Mucosa of stomach (tissue), 1 donor: ENCODE results near the gene DMTF1.
"Not testable (repeated sequence)": the region's sequence is repeated elsewhere in the genome, so short reads cannot be mapped to it uniquely, and the experiment has no call there.

Experiments
- H3K27me3 ChIP-seq: one replicate; pipeline ENCODE4 v1.7.0; 2013; ENCODE audit warnings: mild to moderate bottlenecking, low read length; ENCODE audit not compliant: control insufficient read depth, insufficient read depth
- H3K36me3 ChIP-seq: one replicate; pipeline ENCODE4 v1.7.0; 2013; ENCODE audit warnings: low read length; ENCODE audit not compliant: control insufficient read depth, insufficient read depth
- H3K4me1 ChIP-seq: one replicate; pipeline ENCODE4 v1.7.0; 2013; ENCODE audit warnings: mild to moderate bottlenecking, low read length; ENCODE audit not compliant: control insufficient read depth, insufficient read depth
- H3K4me3 ChIP-seq: one replicate; pipeline ENCODE4 v1.7.0; 2013; ENCODE audit warnings: low read length
- H3K9ac ChIP-seq: one replicate; pipeline ENCODE4 v1.7.0; 2013; ENCODE audit warnings: mild to moderate bottlenecking, low read length, moderate library complexity
- H3K9me3 ChIP-seq: one replicate; pipeline ENCODE4 v1.7.0; 2013; ENCODE audit warnings: mild to moderate bottlenecking, low read length, moderate library complexity; ENCODE audit not compliant: control insufficient read depth
- donor health status: Pancreatic carcinoma.

The DMTF1 gene, protein sequence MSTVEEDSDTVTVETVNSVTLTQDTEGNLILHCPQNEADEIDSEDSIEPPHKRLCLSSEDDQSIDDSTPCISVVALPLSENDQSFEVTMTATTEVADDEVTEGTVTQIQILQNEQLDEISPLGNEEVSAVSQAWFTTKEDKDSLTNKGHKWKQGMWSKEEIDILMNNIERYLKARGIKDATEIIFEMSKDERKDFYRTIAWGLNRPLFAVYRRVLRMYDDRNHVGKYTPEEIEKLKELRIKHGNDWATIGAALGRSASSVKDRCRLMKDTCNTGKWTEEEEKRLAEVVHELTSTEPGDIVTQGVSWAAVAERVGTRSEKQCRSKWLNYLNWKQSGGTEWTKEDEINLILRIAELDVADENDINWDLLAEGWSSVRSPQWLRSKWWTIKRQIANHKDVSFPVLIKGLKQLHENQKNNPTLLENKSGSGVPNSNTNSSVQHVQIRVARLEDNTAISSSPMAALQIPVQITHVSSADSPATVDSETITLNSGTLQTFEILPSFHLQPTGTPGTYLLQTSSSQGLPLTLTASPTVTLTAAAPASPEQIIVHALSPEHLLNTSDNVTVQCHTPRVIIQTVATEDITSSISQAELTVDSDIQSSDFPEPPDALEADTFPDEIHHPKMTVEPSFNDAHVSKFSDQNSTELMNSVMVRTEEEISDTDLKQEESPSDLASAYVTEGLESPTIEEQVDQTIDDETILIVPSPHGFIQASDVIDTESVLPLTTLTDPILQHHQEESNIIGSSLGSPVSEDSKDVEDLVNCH

DNA sequence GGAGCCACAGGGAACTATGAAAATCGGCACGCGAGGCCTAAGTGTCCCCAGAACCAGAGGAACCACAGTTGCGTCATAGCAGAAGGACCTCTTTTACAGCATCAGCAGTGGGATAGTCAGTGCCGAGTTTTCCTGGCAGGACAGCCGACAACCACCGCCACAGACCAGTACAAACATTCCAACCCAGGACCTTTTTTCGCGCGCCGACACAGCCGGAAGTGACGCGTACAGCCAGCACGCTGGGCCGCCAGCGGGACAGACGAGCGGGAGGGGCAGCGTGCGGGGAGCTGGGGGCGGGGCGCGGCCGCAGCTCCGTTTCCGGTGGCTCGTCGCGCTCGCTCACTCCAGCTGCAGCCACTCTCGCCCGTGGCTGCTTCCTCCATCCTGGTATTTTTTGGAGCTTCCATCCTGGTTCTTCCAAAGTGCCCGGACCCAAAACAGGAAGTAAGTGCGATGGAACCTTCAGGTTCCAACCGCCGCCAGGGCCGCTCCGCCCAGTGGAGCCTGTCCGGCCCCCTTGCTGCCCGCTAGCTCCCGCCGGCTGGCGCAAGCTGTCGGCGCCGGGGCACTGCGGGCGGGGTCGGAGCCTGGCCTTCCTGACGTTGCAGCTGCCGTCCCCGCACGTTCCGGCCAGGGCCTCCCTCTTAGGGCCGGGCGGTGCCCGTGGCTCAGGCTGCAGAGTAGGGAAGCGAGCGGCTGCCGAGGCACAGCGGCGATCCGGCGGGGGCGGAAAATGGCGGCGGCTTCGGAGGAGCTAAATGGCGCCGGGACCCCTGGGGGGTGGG lies at the start of gene DMTF1:
TSS of gene DMTF1 (plus strand) at position 342 of the 785 bp plus-strand sequence. CDS start 12,489 bp downstream, outside the sequence.
- Histone ChIP-seq H3K9ac (peak within 1 kb of the TSS; percentile 97), H3K36me3 (no peaks in the 10 kb centered on the region), H3K9me3 (no peaks in the 10 kb centered on the region), H3K4me3 (peak within 1 kb of the TSS; percentile 92), H3K27me3 (no peaks in the 10 kb centered on the region), H3K4me1 (peaks cover 6% of the 10 kb centered on the region)

DNA sequence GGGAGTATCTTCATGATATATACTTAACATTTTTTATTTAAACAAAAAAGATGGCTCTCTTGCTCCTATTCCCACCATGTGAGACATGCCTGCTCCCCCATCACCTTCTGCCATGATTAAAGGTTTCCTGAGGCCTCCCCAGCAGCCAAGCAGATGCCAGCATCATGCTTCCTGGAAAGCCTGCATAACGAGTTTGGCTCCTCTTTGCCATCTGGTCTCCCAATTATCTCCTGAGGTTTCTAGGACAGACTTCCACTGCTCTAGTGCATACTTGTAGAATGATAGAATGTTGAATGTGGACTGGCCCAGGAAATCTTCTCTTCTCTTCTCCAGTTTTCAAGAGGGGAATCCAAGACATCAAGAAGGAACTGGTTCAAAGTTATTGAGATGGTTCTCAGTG lies 46.9 kb upstream of the DMTF1 start:
- no peaks in the 10 kb centered on the region for H3K9me3 ChIP-seq
- no peaks in the 10 kb centered on the region for H3K27me3 ChIP-seq
- no peaks in the 10 kb centered on the region for H3K36me3 ChIP-seq
- no peaks in the 10 kb centered on the region for H3K4me1 ChIP-seq
- H3K9ac ChIP-seq: no peak overlapping the region
- no peak overlapping the region for H3K4me3 ChIP-seq

DNA sequence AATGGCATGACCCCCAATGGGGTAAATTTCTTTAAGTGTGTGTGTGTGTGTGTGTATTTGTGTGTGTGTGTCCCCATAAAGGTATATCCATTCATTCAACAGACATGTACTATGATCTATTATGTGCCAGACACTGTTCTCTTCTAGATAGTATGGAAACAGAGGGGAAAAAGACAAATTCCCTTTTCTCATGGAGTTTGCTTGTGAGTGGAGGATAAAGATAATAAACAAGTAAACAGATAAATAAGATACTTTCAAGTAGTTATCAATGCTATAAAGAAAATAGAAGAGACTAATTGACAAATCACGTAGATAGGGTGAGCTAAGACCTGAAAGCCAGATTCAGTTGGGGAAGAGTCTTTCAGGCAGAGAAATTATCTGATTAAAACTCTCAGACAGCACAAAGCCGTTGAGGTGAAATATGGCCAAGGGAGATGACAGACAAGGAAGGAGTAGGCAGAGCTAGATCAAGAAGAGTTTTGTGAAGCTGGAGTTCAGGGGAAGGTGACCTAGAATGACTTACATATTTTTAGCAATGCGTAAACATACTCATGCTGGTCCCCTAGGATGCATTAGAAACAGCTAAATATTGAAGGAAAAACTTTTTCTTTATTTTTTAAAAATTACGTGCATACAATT lies 45.2 kb upstream of the DMTF1 start:
- Histone ChIP-seq H3K27me3 (no peaks in the 10 kb centered on the region), H3K9ac (no peak overlapping the region)

DNA sequence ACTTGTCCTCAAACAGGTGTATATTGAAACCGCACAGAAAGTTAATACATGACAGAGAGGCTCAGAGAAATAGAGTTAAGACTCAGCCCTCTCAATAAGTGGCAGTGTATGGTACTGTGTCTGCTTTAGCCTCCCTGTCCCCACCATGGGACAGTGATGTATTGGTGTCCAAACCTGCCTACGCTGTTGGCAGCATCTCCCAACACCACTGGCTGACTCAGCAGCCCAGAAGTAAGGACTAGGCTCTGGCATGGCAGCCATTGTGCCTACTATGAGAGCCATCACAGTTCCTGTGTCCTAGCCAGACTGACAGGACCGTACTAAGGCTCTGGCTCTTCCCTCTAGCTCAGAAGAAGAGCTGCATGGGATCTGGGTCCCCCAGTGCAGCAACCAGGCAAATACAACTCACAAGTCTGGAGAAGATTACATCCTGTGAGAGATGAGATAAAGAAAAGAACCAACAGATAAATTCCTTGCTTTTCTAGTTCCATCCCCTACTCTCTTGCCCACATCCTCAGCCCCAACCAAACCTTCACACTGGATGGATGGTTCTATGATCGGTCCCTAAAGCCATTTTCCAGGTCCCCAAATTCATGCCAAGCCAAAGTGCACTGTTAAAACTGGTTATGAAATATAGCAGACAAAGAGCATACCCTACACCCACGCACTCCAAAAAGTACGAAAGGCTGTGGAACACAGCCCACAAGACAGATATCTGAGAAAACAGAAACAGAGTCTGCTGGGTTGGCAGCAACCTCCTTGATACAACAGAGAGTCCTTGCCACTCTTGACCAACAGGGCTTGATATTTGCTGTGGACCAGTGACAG lies 44.1 kb upstream of the DMTF1 start:
- no peak overlapping the region for H3K9ac ChIP-seq
- H3K36me3 ChIP-seq: no peaks in the 10 kb centered on the region
- no peak overlapping the region for H3K4me3 ChIP-seq
- H3K27me3 ChIP-seq: no peaks in the 10 kb centered on the region
- H3K4me1 ChIP-seq: no peaks in the 10 kb centered on the region
- H3K9me3 ChIP-seq: no peaks in the 10 kb centered on the region

More for the DNA sequence above, 45.2 kb upstream of the DMTF1 start:
- Histone ChIP-seq H3K9me3 (no peaks in the 10 kb centered on the region), H3K4me3 (no peak overlapping the region), H3K4me1 (no peaks in the 10 kb centered on the region), H3K36me3 (no peaks in the 10 kb centered on the region)

DNA sequence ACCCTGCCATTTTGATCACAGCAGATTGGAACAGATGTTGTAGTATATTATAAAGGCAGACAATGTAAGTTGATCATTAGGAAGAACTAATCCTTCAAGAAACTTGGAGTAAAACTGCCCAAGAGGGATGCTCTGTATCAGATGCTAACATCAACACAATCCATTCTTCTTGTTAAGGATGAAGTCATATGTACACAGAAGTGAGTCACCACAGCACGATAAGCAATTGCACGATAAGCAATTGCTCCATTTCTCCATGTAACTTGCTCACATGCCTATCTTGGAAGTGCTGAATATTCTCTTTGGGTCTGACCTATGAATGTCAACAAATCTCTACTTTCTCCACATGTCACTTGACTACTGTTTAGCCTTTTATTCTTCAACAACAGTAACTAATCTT lies 41.5 kb upstream of the DMTF1 start:
- H3K4me3 ChIP-seq: no peak overlapping the region
- H3K27me3 ChIP-seq: no peaks in the 10 kb centered on the region
- H3K9ac ChIP-seq: no peak overlapping the region
- H3K36me3 ChIP-seq: no peaks in the 10 kb centered on the region
- H3K4me1 ChIP-seq: no peaks in the 10 kb centered on the region
- no peaks in the 10 kb centered on the region for H3K9me3 ChIP-seq

DNA sequence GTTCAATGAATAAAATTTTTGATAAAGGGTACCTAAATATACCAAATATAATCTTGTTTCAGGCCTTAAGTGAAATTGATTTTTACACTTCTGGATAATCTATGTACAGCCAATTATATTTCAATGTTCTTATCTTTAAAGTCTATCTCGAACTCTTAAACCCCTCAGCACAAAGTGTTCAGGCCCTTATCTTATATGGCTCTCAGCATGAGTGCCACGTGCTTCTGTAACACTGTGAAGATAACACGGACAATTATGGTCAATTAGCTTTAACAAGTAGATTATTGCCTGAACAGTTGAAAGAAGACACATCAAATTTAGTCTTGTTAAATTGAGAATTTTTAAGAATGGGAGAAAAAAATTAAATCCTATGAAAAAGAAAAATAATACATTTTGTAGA lies 40.4 kb upstream of the DMTF1 start:
- Histone ChIP-seq H3K36me3 (no peaks in the 10 kb centered on the region), H3K27me3 (no peaks in the 10 kb centered on the region), H3K4me1 (no peaks in the 10 kb centered on the region), H3K4me3 (no peak overlapping the region), H3K9me3 (no peaks in the 10 kb centered on the region), H3K9ac (no peak overlapping the region)

DNA sequence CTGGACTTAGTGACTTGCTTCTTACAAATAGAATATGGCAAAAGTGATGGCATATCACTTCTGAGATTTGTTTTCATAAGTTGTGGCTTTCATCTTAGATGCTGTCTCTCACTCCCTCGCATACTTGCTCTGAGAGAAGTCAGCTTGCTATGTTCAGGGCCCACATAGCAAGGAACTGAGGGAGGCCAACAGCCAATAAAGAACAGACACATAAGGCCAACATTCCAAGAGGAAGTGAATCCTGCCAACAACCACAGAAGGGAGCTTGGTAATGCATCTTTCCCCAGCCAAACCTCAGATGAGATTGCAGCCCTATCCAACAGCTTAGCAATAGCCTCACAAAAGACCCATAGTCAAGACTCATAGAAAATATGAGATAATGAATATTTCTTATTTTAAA lies 39.2 kb upstream of the DMTF1 start:
- H3K27me3 ChIP-seq: no peaks in the 10 kb centered on the region
- H3K36me3 ChIP-seq: no peaks in the 10 kb centered on the region
- no peak overlapping the region for H3K4me3 ChIP-seq
- no peaks in the 10 kb centered on the region for H3K4me1 ChIP-seq
- H3K9ac ChIP-seq: no peak overlapping the region
- H3K9me3 ChIP-seq: no peaks in the 10 kb centered on the region

DNA sequence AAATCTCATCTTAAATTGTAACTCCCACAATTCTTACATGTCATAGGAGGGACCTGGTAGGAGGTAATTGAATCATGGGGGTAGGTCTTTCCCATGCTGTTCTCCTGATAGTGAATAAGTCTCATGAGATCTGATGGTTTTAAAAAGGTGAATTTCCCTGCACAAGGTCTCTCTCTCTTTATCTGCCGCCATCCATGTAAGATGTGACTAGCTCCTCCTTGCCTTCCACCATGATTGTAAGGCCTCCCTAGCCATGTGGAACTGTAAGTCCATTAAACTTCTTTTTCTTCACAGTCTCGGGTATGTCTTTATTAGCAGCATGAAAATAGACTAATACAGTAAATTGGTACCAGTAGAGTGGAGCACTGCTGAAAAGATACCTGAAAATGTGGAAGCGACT lies 38.3 kb upstream of the DMTF1 start:
- H3K9me3 ChIP-seq, H3K36me3 ChIP-seq, H3K4me3 ChIP-seq, H3K9ac ChIP-seq, H3K27me3 ChIP-seq, H3K4me1 ChIP-seq: not testable (repeated sequence)

DNA sequence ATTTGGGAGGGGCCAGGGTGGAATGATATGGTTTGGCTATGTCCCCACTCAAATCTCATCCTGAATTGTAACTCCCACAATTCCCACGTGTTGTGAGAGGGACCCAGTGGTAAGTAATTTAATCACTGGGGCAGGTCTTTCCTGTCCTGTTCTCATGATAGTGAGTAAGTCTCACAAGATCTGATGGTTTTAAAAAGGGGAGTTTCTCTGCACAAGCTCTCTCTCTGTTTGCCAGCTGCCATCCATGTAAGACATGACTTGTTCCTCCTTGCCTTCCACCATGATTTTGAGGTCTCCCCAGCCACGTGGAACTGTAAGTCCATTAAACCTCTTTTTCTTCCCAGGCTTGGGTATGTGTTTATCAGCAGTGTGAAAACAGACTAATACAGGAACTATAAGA lies 36.5 kb upstream of the DMTF1 start:
- not testable (repeated sequence) for H3K4me1 ChIP-seq, H3K4me3 ChIP-seq, H3K9ac ChIP-seq, H3K27me3 ChIP-seq, H3K36me3 ChIP-seq, H3K9me3 ChIP-seq

DNA sequence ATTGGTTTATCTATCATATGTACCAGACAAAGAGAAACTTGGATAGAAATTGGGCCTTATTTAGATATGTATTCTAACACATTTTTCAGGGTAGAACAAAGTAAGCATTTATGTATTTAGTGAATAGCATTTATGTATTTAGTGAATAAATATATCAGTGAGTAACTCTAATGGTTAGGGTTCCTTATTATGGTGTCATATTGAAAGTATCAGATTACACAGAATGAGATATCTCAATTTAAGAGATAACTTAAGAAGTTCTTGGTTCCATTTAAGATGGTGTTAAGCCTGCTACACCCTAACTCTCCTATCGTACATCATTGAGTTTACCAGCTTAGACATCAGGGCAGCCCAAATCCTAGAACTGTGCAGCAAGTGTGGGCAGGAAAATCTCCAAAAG lies 35.9 kb upstream of the DMTF1 start:
- Histone ChIP-seq H3K9ac (no peak overlapping the region), H3K9me3 (no peaks in the 10 kb centered on the region), H3K36me3 (no peaks in the 10 kb centered on the region), H3K4me3 (no peak overlapping the region), H3K4me1 (no peaks in the 10 kb centered on the region), H3K27me3 (no peaks in the 10 kb centered on the region)

DNA sequence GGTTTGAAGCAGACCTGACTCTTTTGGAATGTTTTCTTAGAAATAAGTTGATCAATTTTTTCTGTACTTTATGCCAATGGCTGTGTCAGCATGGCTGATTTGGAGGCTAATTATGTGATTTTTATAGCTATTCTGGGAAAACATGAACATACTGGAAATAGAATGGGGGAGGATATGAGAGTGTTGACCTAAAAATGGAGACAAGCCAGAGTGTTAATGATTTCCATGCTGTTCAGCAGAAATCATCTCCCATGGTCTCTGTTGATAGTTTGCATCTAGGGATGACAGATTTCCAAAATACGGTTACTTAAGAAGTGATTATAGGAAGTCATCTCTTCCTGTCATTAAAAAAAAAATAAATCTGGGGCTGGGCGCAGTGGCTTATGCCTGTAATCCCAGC lies 32.7 kb upstream of the DMTF1 start:
- Histone ChIP-seq H3K9me3 (no peaks in the 10 kb centered on the region), H3K36me3 (no peaks in the 10 kb centered on the region), H3K4me3 (no peak overlapping the region), H3K4me1 (no peaks in the 10 kb centered on the region), H3K9ac (no peak overlapping the region), H3K27me3 (no peaks in the 10 kb centered on the region)
